Activated CD8-positive, alpha-beta T cell treated with anti-CD3 and anti-CD28 coated beads for 36 hours (primary cell): ENCODE data around the gene ELOVL6. TPM values are rescaled to one million over a fixed set of nuclear protein-coding genes. Genes with fewer than 3 reads are reported as not detected.
A peak's percentile ranks its signal among the peaks of the same experiment; 100 is the strongest.
"Not testable (repeated sequence)": the region's sequence is repeated elsewhere in the genome, so short reads cannot be mapped to it uniquely, and the experiment has no call there.

Experiments used
- ATAC-seq: fragments of 200-7000 bp; cut with Tn5 transposase; one replicate; pipeline ENCODE4 v1.10.0; 2021; ENCODE audit warnings: mild to moderate bottlenecking, moderate library complexity
- CTCF ChIA-PET: fragments of 350-600 bp; sonication (Branson Sonifier 250); formaldehyde crosslinking; loops from one replicate; lab custom pipeline; 2021; ENCODE audit warnings: antibody characterized with exemption; lab: Charles Lee
- POLR2A ChIA-PET: fragments of 350-600 bp; sonication (Branson Sonifier 250); formaldehyde crosslinking; loops from one replicate; lab custom pipeline; 2021; ENCODE audit warnings: antibody characterized with exemption; lab: Charles Lee
- DNase-seq: peaks from one replicate; pipeline ENCODE4 v3.0.0-alpha.2; 2020
- H3K27ac Mint-ChIP-seq: one replicate; pipeline ENCODE4 v1.8.0; 2021; ENCODE audit warnings: mild to moderate bottlenecking, mixed read lengths
- H3K27me3 Mint-ChIP-seq: one replicate; pipeline ENCODE4 v1.8.0; 2021; ENCODE audit warnings: mixed read lengths
- H3K36me3 Mint-ChIP-seq: one replicate; pipeline ENCODE4 v1.8.0; 2021; ENCODE audit warnings: low read depth, mixed read lengths
- H3K4me1 Mint-ChIP-seq: one replicate; pipeline ENCODE4 v1.8.0; 2021; ENCODE audit warnings: low read depth, mixed read lengths
- H3K4me3 Mint-ChIP-seq: one replicate; pipeline ENCODE4 v1.8.0; 2021; ENCODE audit warnings: mild to moderate bottlenecking, moderate library complexity, mixed read lengths
- H3K9me3 Mint-ChIP-seq: one replicate; pipeline ENCODE4 v1.8.0; 2021; ENCODE audit warnings: mixed read lengths
- CTCF ChIP-seq: fragments of 200-600 bp; IDR thresholded peaks from one replicate; pipeline ENCODE4 v1.8.0; 2022; ENCODE audit warnings: antibody characterized with exemption, mild to moderate bottlenecking
- intact Hi-C: fragments of 100-400 bp; cut with micrococcal nuclease; formaldehyde crosslinking; loops from one replicate; pipeline ENCODE4 v1.10.0; 2022
- total RNA-seq, 2 experiments: library from RNA; stranded (reverse); gene quantifications; one replicate each; pipeline ENCODE4 v1.2.3, GENCODE V29; 2021

Gene ELOVL6
- total RNA-seq, 2 experiments from 2014 or later, result 4.7 to 7.7 TPM

GRCh38 chr4:110195561-110196205 is 2.7 kb downstream of the ELOVL6 start:
- ChIA-PET POLR2A (interaction anchor here (1.8 to 3.9 kb wide), 3 partner anchors 31 to 136 kb away, joined by 6 to 21 read pairs (median 20); no protein-coding TSS in a partner anchor), CTCF (interaction anchor here (1.0 kb wide), 1 partner anchor 24 kb away, joined by 3 read pairs; no protein-coding TSS in a partner anchor)
- peak overlapping the region; percentile 88 for H3K4me3 Mint-ChIP-seq
- peak overlapping the region; percentile 96 for H3K27ac Mint-ChIP-seq
- DNase-seq, result peak; percentile 11
- intact Hi-C loops, result loop anchor here (2.0 kb wide), 1 partner anchor 31 kb away; no protein-coding TSS in a partner anchor
- H3K36me3 Mint-ChIP-seq, result peaks cover 12% of the 10 kb centered on the region
- peak; percentile 3 for ATAC-seq
- no peak for TF ChIP-seq CTCF
- H3K9me3 Mint-ChIP-seq, result no peaks in the 10 kb centered on the region
- H3K27me3 Mint-ChIP-seq, result no peaks in the 10 kb centered on the region
- H3K4me1 Mint-ChIP-seq, result peaks cover 34% of the 10 kb centered on the region

GRCh38 chr4:110193822-110194761 is 4.3 kb downstream of the ELOVL6 start:
- DNase-seq (peak; percentile 91), ATAC-seq (peak; percentile 79)
- Mint-ChIP-seq H3K9me3 (no peaks in the 10 kb centered on the region), H3K4me1 (peaks cover 34% of the 10 kb centered on the region), H3K4me3 (peak overlapping the region; percentile 66), H3K36me3 (peaks cover 12% of the 10 kb centered on the region), H3K27me3 (no peaks in the 10 kb centered on the region), H3K27ac (peak overlapping the region; percentile 87)
- ChIA-PET POLR2A (interaction anchor here (0.7 to 1.2 kb wide), 3 partner anchors 9 to 24 kb away, joined by 3 to 4 read pairs (median 3); no protein-coding TSS in a partner anchor), CTCF (interaction anchor here (1.0 to 1.3 kb wide), 2 partner anchors 22 to 145 kb away, joined by 3 read pairs; no protein-coding TSS in a partner anchor)
- intact Hi-C loops, result loop anchor here (2.0 kb wide), 1 partner anchor 29 kb away; no protein-coding TSS in a partner anchor
- TF ChIP-seq CTCF, result no peak

- CTCF ChIA-PET, DNase-seq, ATAC-seq: not testable (repeated sequence)
Measured at GRCh38 chr4:110193287-110193686, 5.1 kb downstream of the ELOVL6 start.

GRCh38 chr4:110190249-110190648 is 8.2 kb downstream of the ELOVL6 start:
- Mint-ChIP-seq H3K4me3 (no peak overlapping the region), H3K4me1 (peaks cover 21% of the 10 kb centered on the region), H3K27me3 (no peaks in the 10 kb centered on the region), H3K27ac (no peak overlapping the region), H3K36me3 (peaks cover 6% of the 10 kb centered on the region), H3K9me3 (no peaks in the 10 kb centered on the region)
- ATAC-seq (no peak), DNase-seq (no peak)
- no peak for TF ChIP-seq CTCF
- ChIA-PET CTCF (interaction anchor here (1.5 kb wide), 1 partner anchor 22 kb away, joined by 3 read pairs; no protein-coding TSS in a partner anchor), POLR2A (no interaction called here)
- intact Hi-C loops, result no loop called here

More at GRCh38 chr4:110193287-110193686, 5.1 kb downstream of the ELOVL6 start:
- H3K27me3 Mint-ChIP-seq, intact Hi-C loops, H3K4me3 Mint-ChIP-seq, H3K9me3 Mint-ChIP-seq: not testable (repeated sequence)
- Mint-ChIP-seq H3K27ac (peak overlapping the region; percentile 87), H3K4me1 (peaks cover 29% of the 10 kb centered on the region), H3K36me3 (peaks cover 13% of the 10 kb centered on the region)
- POLR2A ChIA-PET, result interaction anchor here (1.2 kb wide), 1 partner anchor 8 kb away, joined by 4 read pairs; no protein-coding TSS in a partner anchor

- H3K4me3 Mint-ChIP-seq, result no peak overlapping the region
- no peak for TF ChIP-seq CTCF
- ATAC-seq, result no peak
- peaks cover 7% of the 10 kb centered on the region for H3K36me3 Mint-ChIP-seq
- POLR2A ChIA-PET, result interaction anchor here (0.7 to 0.8 kb wide), 2 partner anchors 10 kb away, joined by 3 to 5 read pairs; partner anchors contain the start of gene ELOVL6
- H3K9me3 Mint-ChIP-seq, result no peaks in the 10 kb centered on the region
- CTCF ChIA-PET, result interaction anchor here (0.9 to 1.7 kb wide), 2 partner anchors 16 to 118 kb away, joined by 3 to 5 read pairs; no protein-coding TSS in a partner anchor
- H3K27ac Mint-ChIP-seq, result no peak overlapping the region
- peaks cover 11% of the 10 kb centered on the region for H3K4me1 Mint-ChIP-seq
- no peaks in the 10 kb centered on the region for H3K27me3 Mint-ChIP-seq
- DNase-seq, result no peak
- intact Hi-C loops, result no loop called here
Measured at GRCh38 chr4:110188113-110188512, 10.3 kb downstream of the ELOVL6 start.
